Prostate gland (tissue), 2 donors: ENCODE data around the gene MYL1. TPM values are rescaled to one million over a fixed set of nuclear protein-coding genes. Genes with fewer than 3 reads are reported as not detected.

Experiments
- DNase-seq: peaks from one replicate; pipeline ENCODE4 v3.0.0-alpha.2; 2019; ENCODE audit warnings: low spot score
- H3K27ac ChIP-seq, 2 donors: fragments of 200-600 bp; sonication (generic); 2 replicates each; pipeline ENCODE4 v1.5.1; 2017 to 2019
- H3K27me3 ChIP-seq: fragments of 200-600 bp; sonication (generic); replicated peaks from 2 replicates; pipeline ENCODE4 v1.5.1; 2019; ENCODE audit not compliant: insufficient read depth
- H3K36me3 ChIP-seq, 2 donors: fragments of 200-600 bp; sonication (generic); 1 replicate in 1 of 2; 2 replicates in 1 of 2; pipeline versions ENCODE4 v1.5.1 to v1.8.1; 2017 to 2019
- H3K4me1 ChIP-seq: fragments of 200-600 bp; sonication (generic); replicated peaks from 2 replicates; pipeline ENCODE4 v1.5.1; 2019
- H3K4me3 ChIP-seq, 2 donors: fragments of 200-600 bp; sonication (generic); 2 replicates each; pipeline ENCODE4 v1.5.1; 2017 to 2019
- H3K9me3 ChIP-seq: fragments of 200-600 bp; sonication (generic); 2 replicates; pipeline ENCODE4 v1.5.1; 2017
- POLR2A ChIP-seq: fragments of 450-650 bp; IDR thresholded peaks from one replicate; pipeline ENCODE4 v1.6.1; 2016; ENCODE audit warnings: antibody characterized with exemption, mild to moderate bottlenecking
- POLR2AphosphoS5 ChIP-seq: sonication (generic); formaldehyde crosslinking; IDR thresholded peaks from one replicate; pipeline ENCODE4 v1.6.1; 2017; ENCODE audit warnings: antibody characterized with exemption
- WGBS: methylation state at CpG from one replicate; pipeline ENCODE4 v1.1.5; 2018; 5-methylcytosine and 5-hydroxymethylcytosine counted together
- intact Hi-C: fragments of 100-400 bp; cut with DNase I; formaldehyde crosslinking; loops from one replicate; pipeline ENCODE4 v1.14.2; 2022
- total RNA-seq, 2 donors: library from RNA; depleted of rRNA; stranded (reverse); fragments of >200 nt; gene quantifications; one replicate each; pipeline ENCODE4 v1.1.0, GENCODE V29; 2016
- TF ChIP-seq, protein P1 (sequence below), 4 experiments: fragments of 200-600 bp in 2 of 4; fragments of 450-650 bp in 2 of 4; sonication (generic) in 2 of 4; IDR thresholded peaks; 1 replicate in 3 of 4; 2 replicates in 1 of 4; pipeline ENCODE4 v1.5.1; 2016 to 2019; ENCODE audit warnings: antibody characterized with exemption in 4 of 4, mild to moderate bottlenecking in 2 of 4, moderate library complexity in 2 of 4

Gene MYL1
- total RNA-seq, 2 donors from 2014 or later = 21.9 TPM; not detected in 1

DNA sequence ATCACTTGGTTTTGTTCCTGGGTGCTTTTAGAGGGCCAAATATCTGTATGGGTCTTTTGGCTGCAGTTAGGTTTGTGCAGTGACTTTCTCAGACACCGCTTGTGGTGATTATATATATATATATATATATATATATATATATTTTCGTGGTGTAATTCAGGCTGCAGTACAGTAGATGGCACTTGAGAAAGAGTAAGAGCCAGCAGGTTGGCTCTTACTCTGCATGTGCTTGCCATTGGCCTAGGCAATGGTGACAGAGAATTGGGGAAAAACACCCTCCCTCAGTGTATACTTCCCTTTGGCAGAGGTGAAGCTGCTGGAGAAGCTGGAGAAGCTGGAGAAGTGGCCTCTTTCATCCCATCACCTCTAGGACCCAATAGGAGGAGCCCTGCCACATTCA, 22.2 kb upstream of the MYL1 start:
- H3K27ac ChIP-seq = no peak overlapping the region

GRCh38 chr2:210324906-210325305, 9.9 kb upstream of the MYL1 start:
- H3K27me3 ChIP-seq = no peaks in the 10 kb centered on the region
- WGBS = 87% methylated on average over 9 of the region's 9 CpGs
- intact Hi-C loops = no loop called here
- TF ChIP-seq POLR2A (no peak), POLR2AphosphoS5 (no peak)
- TF ChIP-seq, protein P1, sequence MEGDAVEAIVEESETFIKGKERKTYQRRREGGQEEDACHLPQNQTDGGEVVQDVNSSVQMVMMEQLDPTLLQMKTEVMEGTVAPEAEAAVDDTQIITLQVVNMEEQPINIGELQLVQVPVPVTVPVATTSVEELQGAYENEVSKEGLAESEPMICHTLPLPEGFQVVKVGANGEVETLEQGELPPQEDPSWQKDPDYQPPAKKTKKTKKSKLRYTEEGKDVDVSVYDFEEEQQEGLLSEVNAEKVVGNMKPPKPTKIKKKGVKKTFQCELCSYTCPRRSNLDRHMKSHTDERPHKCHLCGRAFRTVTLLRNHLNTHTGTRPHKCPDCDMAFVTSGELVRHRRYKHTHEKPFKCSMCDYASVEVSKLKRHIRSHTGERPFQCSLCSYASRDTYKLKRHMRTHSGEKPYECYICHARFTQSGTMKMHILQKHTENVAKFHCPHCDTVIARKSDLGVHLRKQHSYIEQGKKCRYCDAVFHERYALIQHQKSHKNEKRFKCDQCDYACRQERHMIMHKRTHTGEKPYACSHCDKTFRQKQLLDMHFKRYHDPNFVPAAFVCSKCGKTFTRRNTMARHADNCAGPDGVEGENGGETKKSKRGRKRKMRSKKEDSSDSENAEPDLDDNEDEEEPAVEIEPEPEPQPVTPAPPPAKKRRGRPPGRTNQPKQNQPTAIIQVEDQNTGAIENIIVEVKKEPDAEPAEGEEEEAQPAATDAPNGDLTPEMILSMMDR (IDR thresholded peaks at IDR 0.05) = no peak
- no peak overlapping the region for H3K4me3 ChIP-seq
- H3K36me3 ChIP-seq = no peaks in the 10 kb centered on the region
- H3K9me3 ChIP-seq = no peaks in the 10 kb centered on the region
- H3K4me1 ChIP-seq = no peaks in the 10 kb centered on the region
- H3K27ac ChIP-seq = no peak overlapping the region
- no peak for DNase-seq

More for the DNA sequence above, 22.2 kb upstream of the MYL1 start:
- Histone ChIP-seq H3K9me3 (no peaks in the 10 kb centered on the region), H3K4me3 (no peak overlapping the region), H3K36me3 (no peaks in the 10 kb centered on the region), H3K27me3 (no peaks in the 10 kb centered on the region), H3K4me1 (no peaks in the 10 kb centered on the region)
- 53% methylated on average over 2 of the region's 2 CpGs for WGBS
- TF ChIP-seq POLR2A = no peak
- no peak for TF ChIP-seq POLR2AphosphoS5
- TF ChIP-seq, protein P1 (IDR thresholded peaks at IDR 0.05) = no peak
- intact Hi-C loops = no loop called here
- DNase-seq = no peak

DNA sequence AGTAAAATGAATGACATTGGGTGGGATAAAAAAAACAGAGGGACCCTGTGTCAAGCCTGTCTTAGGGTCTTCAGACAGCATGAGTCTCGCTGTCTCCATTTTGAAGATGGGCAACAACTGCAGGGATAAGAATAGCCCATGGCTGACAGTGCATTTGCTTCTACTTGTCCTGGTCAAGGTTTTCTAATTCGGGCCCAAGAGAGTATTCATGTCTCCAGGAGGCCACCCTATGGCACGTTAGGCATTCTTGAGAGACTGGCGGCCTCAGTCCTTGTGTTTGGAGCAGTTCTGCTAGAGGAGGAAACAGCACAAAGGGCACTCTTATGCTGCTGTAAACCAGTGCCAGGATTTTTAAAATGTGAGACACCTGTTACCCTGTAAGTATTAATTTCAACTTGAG, 9.5 kb upstream of the MYL1 start:
- no peak for TF ChIP-seq POLR2AphosphoS5
- TF ChIP-seq, protein P1 (IDR thresholded peaks at IDR 0.05) = no peak
- no peak for TF ChIP-seq POLR2A
- Histone ChIP-seq H3K4me1 (no peaks in the 10 kb centered on the region), H3K4me3 (no peak overlapping the region), H3K36me3 (no peaks in the 10 kb centered on the region), H3K27me3 (no peaks in the 10 kb centered on the region), H3K27ac (no peak overlapping the region), H3K9me3 (no peaks in the 10 kb centered on the region)
- DNase-seq = no peak
- 76% methylated on average over 4 of the region's 4 CpGs for WGBS
- intact Hi-C loops = no loop called here

DNA sequence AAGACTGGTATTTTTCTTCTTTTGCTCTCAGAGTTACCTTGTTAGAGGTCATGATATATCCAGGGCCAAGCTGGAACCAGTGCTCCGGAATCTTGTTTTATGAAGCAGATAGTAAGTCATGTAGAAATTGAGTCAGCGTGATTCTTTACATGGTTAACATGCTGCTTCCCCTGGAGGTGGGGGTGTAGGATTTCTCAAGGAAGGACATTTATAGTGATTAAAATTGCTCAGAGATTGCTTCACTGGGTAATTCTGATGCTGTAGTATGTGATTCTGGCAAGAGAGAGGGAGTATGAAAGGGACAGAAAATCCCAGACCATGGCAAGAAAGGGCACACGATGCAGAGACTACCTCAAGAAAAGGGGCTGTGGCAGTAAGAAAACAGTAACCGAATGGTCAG, 8.0 kb upstream of the MYL1 start:
- TF ChIP-seq, protein P1 (IDR thresholded peaks at IDR 0.05) = no peak
- TF ChIP-seq POLR2A = no peak
- TF ChIP-seq POLR2AphosphoS5 = no peak
- intact Hi-C loops = no loop called here
- Histone ChIP-seq H3K4me1 (no peaks in the 10 kb centered on the region), H3K36me3 (no peaks in the 10 kb centered on the region), H3K4me3 (no peak overlapping the region), H3K9me3 (no peaks in the 10 kb centered on the region), H3K27me3 (no peaks in the 10 kb centered on the region), H3K27ac (no peak overlapping the region)
- no peak for DNase-seq
- 83% methylated on average over 4 of the region's 4 CpGs for WGBS

DNA sequence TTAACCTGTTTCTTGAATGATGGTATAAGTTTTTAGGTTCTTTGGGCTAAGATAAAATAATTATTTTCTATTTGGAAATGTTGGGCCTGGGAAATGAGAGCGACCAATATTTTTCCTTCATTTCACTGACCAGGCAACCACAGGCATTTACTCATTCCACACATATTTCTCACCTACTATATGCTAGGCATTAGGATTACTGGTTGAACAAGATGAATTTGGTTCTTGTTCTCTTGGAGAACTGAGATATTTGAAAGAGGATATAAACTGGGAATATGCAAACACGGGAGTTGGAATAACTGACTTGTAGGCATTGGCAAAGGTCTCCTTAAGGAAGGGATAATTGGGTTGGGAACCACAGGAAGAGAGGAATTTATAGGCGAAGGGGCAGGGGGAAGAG, 3.9 kb upstream of the MYL1 start:
- TF ChIP-seq, protein P1 (IDR thresholded peaks at IDR 0.05) = no peak
- TF ChIP-seq POLR2AphosphoS5 (no peak), POLR2A (no peak)
- Histone ChIP-seq H3K4me1 (no peaks in the 10 kb centered on the region), H3K27me3 (no peaks in the 10 kb centered on the region), H3K9me3 (no peaks in the 10 kb centered on the region), H3K27ac (no peak overlapping the region), H3K36me3 (no peaks in the 10 kb centered on the region), H3K4me3 (no peak overlapping the region)
- DNase-seq = no peak
- intact Hi-C loops = no loop called here
- 73% methylated on average over 3 of the region's 3 CpGs for WGBS
